GM23338 (cell line): ENCODE data around the gene SAA1.

Experiments used
- CREB1 ChIP-seq: fragments of 250-450 bp; sonication (Bioruptor Pico); IDR thresholded peaks from 2 replicates; pipeline ENCODE4 v1.5.0; 2020; ENCODE audit warnings: low read depth, mild to moderate bottlenecking, moderate library complexity
- CTCF ChIP-seq, 2 experiments: fragments of 200-600 bp in 1 of 2; sonication (generic) in 1 of 2; conservative IDR thresholded peaks; 2 replicates each; pipeline versions ENCODE4 v1.5.1 to v1.6.1; 2016 to 2017; ENCODE audit warnings: antibody characterized with exemption in 2 of 2, low read depth in 2 of 2, mild to moderate bottlenecking in 2 of 2, moderate library complexity in 1 of 2
- ETS1 ChIP-seq: IDR thresholded peaks from 2 replicates; pipeline ENCODE4 v1.6.1; 2016; ENCODE audit warnings: antibody characterized with exemption
- EZH2 ChIP-seq: fragments of 200-600 bp; sonication (generic); IDR thresholded peaks from one replicate; pipeline ENCODE4 v1.8.0; 2017; ENCODE audit warnings: antibody characterized with exemption, mild to moderate bottlenecking, low read depth; ENCODE audit not compliant: unreplicated experiment
- EZH2phosphoT487 ChIP-seq: fragments of 200-600 bp; sonication (generic); IDR thresholded peaks from one replicate; pipeline ENCODE4 v1.8.1; 2018; ENCODE audit warnings: antibody characterized with exemption; ENCODE audit not compliant: unreplicated experiment
- POLR2AphosphoS5 ChIP-seq: IDR thresholded peaks from 2 replicates; pipeline ENCODE4 v1.6.1; 2016; ENCODE audit warnings: antibody characterized with exemption, low read depth
- REST ChIP-seq: IDR thresholded peaks from one replicate; pipeline ENCODE4 v1.6.1; 2018; ENCODE audit warnings: antibody characterized with exemption; ENCODE audit not compliant: unreplicated experiment
- ZNF114 ChIP-seq: fragments of 250-450 bp; sonication (Bioruptor Pico); IDR thresholded peaks from 2 replicates; pipeline ENCODE4 v1.5.0; 2020; ENCODE audit warnings: mild to moderate bottlenecking, moderate library complexity
- ZNF331 ChIP-seq: fragments of 250-450 bp; sonication (Bioruptor Pico); IDR thresholded peaks from 2 replicates; pipeline ENCODE4 v1.5.0; 2020; ENCODE audit warnings: low read depth, mild to moderate bottlenecking, moderate library complexity

- no peak for TF ChIP-seq CTCF (conservative IDR thresholded peaks at IDR 0.05; ENCODE audit: low read depth in 2 of 2)
- TF ChIP-seq EZH2phosphoT487, result no peak
- no peak for TF ChIP-seq POLR2AphosphoS5
- TF ChIP-seq REST, result no peak
- no peak for TF ChIP-seq CREB1
- no peak for TF ChIP-seq EZH2
- TF ChIP-seq ZNF114 (CRISPR knock-in tag), result no peak
- TF ChIP-seq ETS1, result no peak
- no peak for TF ChIP-seq ZNF331 (CRISPR knock-in tag)
Measured at GRCh38 chr11:18248561-18248960, 17.5 kb upstream of the SAA1 start, which contains the start of gene SAA2.
